A673 (cell line): ENCODE data around the gene PHF2.

Experiments
- EZH2 ChIP-seq: fragments of 200-600 bp; sonication (generic); IDR thresholded peaks from 2 replicates; pipeline ENCODE4 v1.6.1; 2017; ENCODE audit warnings: borderline replicate concordance, low read depth, mild to moderate bottlenecking, mixed read lengths, antibody characterized with exemption, low read length; ENCODE audit not compliant: poor library complexity, severe bottlenecking
- TF ChIP-seq, protein P1 (sequence below): fragments of 300-800, 200-600 bp; sonication (generic); conservative IDR thresholded peaks from 2 replicates; pipeline ENCODE4 v1.5.1; 2017; ENCODE audit warnings: low read depth, mild to moderate bottlenecking, antibody characterized with exemption, low read length, moderate library complexity, mixed read lengths

DNA sequence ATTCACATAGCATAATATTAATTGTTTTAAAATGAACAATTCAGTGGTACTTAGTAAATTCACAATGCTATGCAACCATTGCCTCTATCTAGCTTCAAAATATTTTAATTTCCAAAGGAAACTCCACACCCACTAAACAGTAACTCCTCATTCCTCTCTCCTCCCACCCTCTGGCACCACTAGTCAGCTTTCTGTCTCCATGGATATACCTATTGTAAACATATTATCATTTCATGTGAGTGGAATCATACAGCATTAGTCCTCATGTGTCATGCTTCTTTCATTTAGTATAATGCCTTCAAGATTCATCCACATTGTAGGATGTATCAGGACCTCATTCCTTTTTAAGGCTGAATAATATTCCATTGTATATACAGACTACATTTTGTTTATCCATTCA is 48.6 kb downstream of the PHF2 start:
- TF ChIP-seq EZH2: no peak
- TF ChIP-seq, protein P1, sequence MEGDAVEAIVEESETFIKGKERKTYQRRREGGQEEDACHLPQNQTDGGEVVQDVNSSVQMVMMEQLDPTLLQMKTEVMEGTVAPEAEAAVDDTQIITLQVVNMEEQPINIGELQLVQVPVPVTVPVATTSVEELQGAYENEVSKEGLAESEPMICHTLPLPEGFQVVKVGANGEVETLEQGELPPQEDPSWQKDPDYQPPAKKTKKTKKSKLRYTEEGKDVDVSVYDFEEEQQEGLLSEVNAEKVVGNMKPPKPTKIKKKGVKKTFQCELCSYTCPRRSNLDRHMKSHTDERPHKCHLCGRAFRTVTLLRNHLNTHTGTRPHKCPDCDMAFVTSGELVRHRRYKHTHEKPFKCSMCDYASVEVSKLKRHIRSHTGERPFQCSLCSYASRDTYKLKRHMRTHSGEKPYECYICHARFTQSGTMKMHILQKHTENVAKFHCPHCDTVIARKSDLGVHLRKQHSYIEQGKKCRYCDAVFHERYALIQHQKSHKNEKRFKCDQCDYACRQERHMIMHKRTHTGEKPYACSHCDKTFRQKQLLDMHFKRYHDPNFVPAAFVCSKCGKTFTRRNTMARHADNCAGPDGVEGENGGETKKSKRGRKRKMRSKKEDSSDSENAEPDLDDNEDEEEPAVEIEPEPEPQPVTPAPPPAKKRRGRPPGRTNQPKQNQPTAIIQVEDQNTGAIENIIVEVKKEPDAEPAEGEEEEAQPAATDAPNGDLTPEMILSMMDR: no peak
